Astrocyte (in vitro differentiated cells and primary cell): ENCODE results near the gene CYB5B. TPM values are rescaled to one million over a fixed set of nuclear protein-coding genes. Genes with fewer than 3 reads are reported as not detected.

Source experiments
- DNase-seq: peaks from one replicate; pipeline ENCODE4 v3.0.0-alpha.2; 2010; ENCODE audit warnings: low read depth
- FAIRE-seq: peaks from 2 replicates; lab custom pipeline; 2011; peaks lifted over from hg19 to GRCh38; lab: Jason Lieb, UNC
- H2AFZ ChIP-seq: 2 replicates; pipeline ENCODE4 v1.6.0; 2012; ENCODE audit warnings: low read depth, low read length, inconsistent platforms
- H3K27ac ChIP-seq: 2 replicates; pipeline ENCODE4 v1.5.1; 2011; ENCODE audit warnings: low read depth, low read length, inconsistent platforms
- H3K27me3 ChIP-seq: 2 replicates; pipeline ENCODE4 v1.6.0; 2011; ENCODE audit warnings: low read length, inconsistent platforms; ENCODE audit not compliant: insufficient read depth
- H3K36me3 ChIP-seq: 2 replicates; pipeline ENCODE4 v1.5.1; 2011; ENCODE audit warnings: low read length, inconsistent platforms; ENCODE audit not compliant: insufficient read depth
- H3K4me1 ChIP-seq: 2 replicates; pipeline ENCODE4 v1.5.1; 2011; ENCODE audit warnings: low read length, inconsistent platforms; ENCODE audit not compliant: insufficient read depth
- H3K4me2 ChIP-seq: 2 replicates; pipeline ENCODE4 v1.6.0; 2012; ENCODE audit warnings: low read length, inconsistent platforms
- H3K4me3 ChIP-seq: 2 replicates; pipeline ENCODE4 v1.5.1; 2011; ENCODE audit warnings: low read depth, mild to moderate bottlenecking, low read length, inconsistent platforms; ENCODE audit not compliant: insufficient read depth
- H3K79me2 ChIP-seq: 2 replicates; pipeline ENCODE4 v1.6.0; 2012; ENCODE audit warnings: mild to moderate bottlenecking, low read length, inconsistent platforms; ENCODE audit not compliant: insufficient read depth
- H3K9ac ChIP-seq: 2 replicates; pipeline ENCODE4 v1.6.0; 2012; ENCODE audit warnings: mild to moderate bottlenecking, low read length, inconsistent platforms
- H3K9me3 ChIP-seq: 2 replicates; pipeline ENCODE4 v1.5.1; 2012; ENCODE audit warnings: low read depth, mild to moderate bottlenecking, low read length, inconsistent platforms; ENCODE audit not compliant: insufficient read depth
- H4K20me1 ChIP-seq: 2 replicates; pipeline ENCODE4 v1.6.0; 2012; ENCODE audit warnings: low read length, inconsistent platforms; ENCODE audit not compliant: insufficient read depth
- H3K27ac Mint-ChIP-seq: one replicate; pipeline ENCODE4 v1.8.0; 2021; ENCODE audit warnings: mild to moderate bottlenecking, mixed read lengths; ENCODE audit not compliant: unreplicated experiment
- H3K27me3 Mint-ChIP-seq: one replicate; pipeline ENCODE4 v1.8.0; 2021; ENCODE audit warnings: low read depth, mixed read lengths; ENCODE audit not compliant: unreplicated experiment
- H3K36me3 Mint-ChIP-seq: one replicate; pipeline ENCODE4 v1.8.0; 2021; ENCODE audit warnings: low read depth, mixed read lengths; ENCODE audit not compliant: unreplicated experiment
- H3K4me1 Mint-ChIP-seq: one replicate; pipeline ENCODE4 v1.8.0; 2021; ENCODE audit warnings: low read depth, mixed read lengths; ENCODE audit not compliant: unreplicated experiment
- H3K4me3 Mint-ChIP-seq: one replicate; pipeline ENCODE4 v1.8.0; 2021; ENCODE audit warnings: mild to moderate bottlenecking, moderate library complexity, mixed read lengths; ENCODE audit not compliant: unreplicated experiment
- H3K9me3 Mint-ChIP-seq: one replicate; pipeline ENCODE4 v1.8.0; 2021; ENCODE audit warnings: mild to moderate bottlenecking, mixed read lengths; ENCODE audit not compliant: unreplicated experiment
- CTCF ChIP-seq: IDR thresholded peaks from 2 replicates; pipeline ENCODE4 v1.5.1; 2011; ENCODE audit warnings: low read depth, mild to moderate bottlenecking, inconsistent platforms, low read length, moderate library complexity; ENCODE audit not compliant: insufficient read depth
- EZH2 ChIP-seq: IDR thresholded peaks from 2 replicates; pipeline ENCODE4 v1.6.1; 2012; ENCODE audit warnings: mild to moderate bottlenecking, low read length, inconsistent platforms; ENCODE audit not compliant: insufficient read depth
- total RNA-seq: library from RNA; stranded (reverse); gene quantifications from 2 replicates; pipeline ENCODE4 v1.2.1, GENCODE V29; 2021

CYB5B gene
- total RNA-seq, 1 donor from 2014 or later = 149 TPM

DNA sequence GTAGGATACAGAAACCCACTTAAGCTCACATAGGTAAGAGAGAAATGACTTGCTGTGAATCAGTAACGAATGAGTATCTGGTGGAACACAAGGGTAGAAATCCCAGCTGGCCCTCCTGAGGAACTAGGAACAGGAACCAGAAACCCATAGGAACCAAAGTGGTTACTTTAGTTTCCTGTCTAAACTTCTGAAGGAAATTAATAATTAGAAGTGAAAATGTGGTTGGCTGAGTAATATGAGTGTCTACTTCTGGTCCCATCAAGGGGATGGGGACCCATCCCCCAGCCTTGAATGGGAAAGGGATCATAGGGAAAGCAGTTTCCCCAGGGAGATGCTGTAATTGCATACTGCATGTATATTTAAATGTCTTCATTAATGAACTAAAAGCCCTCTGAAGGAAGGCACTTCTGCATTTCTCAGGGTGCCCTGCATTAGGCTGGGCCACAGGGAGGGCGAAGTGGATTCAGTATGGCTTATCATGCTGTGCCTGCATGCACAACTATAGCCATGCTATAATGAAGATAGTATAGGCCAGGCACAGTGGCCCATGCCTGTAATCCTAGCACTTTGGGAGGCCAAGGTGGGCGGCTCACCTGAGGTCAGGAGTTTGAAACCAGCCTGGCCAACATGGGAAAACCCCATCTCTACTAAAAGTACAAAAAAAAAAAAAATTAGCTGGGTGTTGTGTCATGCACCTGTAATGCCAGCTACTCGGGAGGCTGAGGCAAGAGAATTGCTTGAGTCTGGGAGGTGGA is 45.6 kb downstream of the CYB5B start:
- H3K9me3 Mint-ChIP-seq = no peaks in the 10 kb centered on the region
- Histone ChIP-seq H3K4me3 (no peak overlapping the region), H3K27me3 (no peaks in the 10 kb centered on the region), H4K20me1 (no peaks in the 10 kb centered on the region), H3K4me1 (peaks cover 5% of the 10 kb centered on the region), H3K36me3 (no peaks in the 10 kb centered on the region), H2AFZ (no peak overlapping the region), H3K9ac (no peak overlapping the region), H3K27ac (no peak overlapping the region), H3K4me2 (no peak overlapping the region), H3K79me2 (no peaks in the 10 kb centered on the region), H3K9me3 (no peaks in the 10 kb centered on the region)
- no peak overlapping the region for H3K27ac Mint-ChIP-seq
- DNase-seq = no peak
- H3K36me3 Mint-ChIP-seq = peaks cover 4% of the 10 kb centered on the region
- TF ChIP-seq EZH2 = no peak
- TF ChIP-seq CTCF = no peak
- peaks cover 22% of the 10 kb centered on the region for H3K4me1 Mint-ChIP-seq
- FAIRE-seq = no peak
- H3K4me3 Mint-ChIP-seq = no peak overlapping the region
- no peaks in the 10 kb centered on the region for H3K27me3 Mint-ChIP-seq

- Histone ChIP-seq H3K9ac (no peak overlapping the region), H3K9me3 (no peaks in the 10 kb centered on the region), H3K4me3 (no peak overlapping the region), H3K36me3 (no peaks in the 10 kb centered on the region), H2AFZ (no peak overlapping the region), H3K79me2 (no peaks in the 10 kb centered on the region), H3K27ac (no peak overlapping the region), H3K4me1 (no peaks in the 10 kb centered on the region), H3K27me3 (no peaks in the 10 kb centered on the region), H3K4me2 (no peak overlapping the region), H4K20me1 (no peaks in the 10 kb centered on the region)
- no peak overlapping the region for H3K4me3 Mint-ChIP-seq
- FAIRE-seq = no peak
- no peak overlapping the region for H3K27ac Mint-ChIP-seq
- H3K36me3 Mint-ChIP-seq = peaks cover 2% of the 10 kb centered on the region
- no peaks in the 10 kb centered on the region for H3K27me3 Mint-ChIP-seq
- no peaks in the 10 kb centered on the region for H3K9me3 Mint-ChIP-seq
- no peak for TF ChIP-seq CTCF
- no peak for TF ChIP-seq EZH2
- DNase-seq = no peak
- peaks cover 11% of the 10 kb centered on the region for H3K4me1 Mint-ChIP-seq
Observed at GRCh38 chr16:69471121-69471520, 46.7 kb downstream of the CYB5B start.

- TF ChIP-seq EZH2 (no peak), CTCF (no peak)
- Mint-ChIP-seq H3K27ac (no peak overlapping the region), H3K9me3 (peaks cover 3% of the 10 kb centered on the region), H3K4me3 (no peak overlapping the region), H3K4me1 (peaks cover 10% of the 10 kb centered on the region), H3K27me3 (no peaks in the 10 kb centered on the region), H3K36me3 (peaks cover 3% of the 10 kb centered on the region)
- no peak overlapping the region for H2AFZ ChIP-seq
- no peak overlapping the region for H3K9ac ChIP-seq
- DNase-seq = no peak
- peaks cover 11% of the 10 kb centered on the region for H3K4me1 ChIP-seq
- no peaks in the 10 kb centered on the region for H3K27me3 ChIP-seq
- no peak overlapping the region for H3K4me3 ChIP-seq
- no peaks in the 10 kb centered on the region for H3K79me2 ChIP-seq
- no peak overlapping the region for H3K4me2 ChIP-seq
- no peaks in the 10 kb centered on the region for H3K9me3 ChIP-seq
- H4K20me1 ChIP-seq = no peaks in the 10 kb centered on the region
- no peak for FAIRE-seq
- no peaks in the 10 kb centered on the region for H3K36me3 ChIP-seq
- no peak overlapping the region for H3K27ac ChIP-seq
Observed at GRCh38 chr16:69474408-69474807, 50.0 kb downstream of the CYB5B start.
